Islet of Langerhans (tissue), 1 donor: ENCODE results near the gene ANKRD44.

ENCODE experiments used
- FAIRE-seq: peaks from one replicate; lab custom pipeline; 2011; peaks lifted over from hg19 to GRCh38; lab: Jason Lieb, UNC

The ANKRD44 gene

DNA sequence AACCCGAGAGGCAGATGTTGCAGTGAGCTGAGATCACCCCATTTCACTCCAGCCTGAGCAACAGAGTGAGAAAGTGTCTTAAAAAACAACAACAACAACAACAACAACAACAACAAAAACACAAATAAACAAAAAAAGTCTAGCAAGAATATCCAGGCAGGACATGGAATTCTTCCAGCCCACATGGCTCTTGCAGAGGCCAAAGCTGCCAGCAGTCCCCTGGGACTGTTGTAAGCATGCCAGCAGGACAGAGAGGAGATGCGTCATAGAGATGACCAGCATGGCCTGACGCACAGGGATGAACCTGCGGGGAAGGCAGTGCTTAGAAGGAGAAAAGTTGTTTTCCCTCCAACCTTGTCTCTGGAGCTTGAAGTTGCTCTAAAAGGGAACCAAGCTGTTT, 201.8 kb downstream of the ANKRD44 start:
- no peak for FAIRE-seq

DNA sequence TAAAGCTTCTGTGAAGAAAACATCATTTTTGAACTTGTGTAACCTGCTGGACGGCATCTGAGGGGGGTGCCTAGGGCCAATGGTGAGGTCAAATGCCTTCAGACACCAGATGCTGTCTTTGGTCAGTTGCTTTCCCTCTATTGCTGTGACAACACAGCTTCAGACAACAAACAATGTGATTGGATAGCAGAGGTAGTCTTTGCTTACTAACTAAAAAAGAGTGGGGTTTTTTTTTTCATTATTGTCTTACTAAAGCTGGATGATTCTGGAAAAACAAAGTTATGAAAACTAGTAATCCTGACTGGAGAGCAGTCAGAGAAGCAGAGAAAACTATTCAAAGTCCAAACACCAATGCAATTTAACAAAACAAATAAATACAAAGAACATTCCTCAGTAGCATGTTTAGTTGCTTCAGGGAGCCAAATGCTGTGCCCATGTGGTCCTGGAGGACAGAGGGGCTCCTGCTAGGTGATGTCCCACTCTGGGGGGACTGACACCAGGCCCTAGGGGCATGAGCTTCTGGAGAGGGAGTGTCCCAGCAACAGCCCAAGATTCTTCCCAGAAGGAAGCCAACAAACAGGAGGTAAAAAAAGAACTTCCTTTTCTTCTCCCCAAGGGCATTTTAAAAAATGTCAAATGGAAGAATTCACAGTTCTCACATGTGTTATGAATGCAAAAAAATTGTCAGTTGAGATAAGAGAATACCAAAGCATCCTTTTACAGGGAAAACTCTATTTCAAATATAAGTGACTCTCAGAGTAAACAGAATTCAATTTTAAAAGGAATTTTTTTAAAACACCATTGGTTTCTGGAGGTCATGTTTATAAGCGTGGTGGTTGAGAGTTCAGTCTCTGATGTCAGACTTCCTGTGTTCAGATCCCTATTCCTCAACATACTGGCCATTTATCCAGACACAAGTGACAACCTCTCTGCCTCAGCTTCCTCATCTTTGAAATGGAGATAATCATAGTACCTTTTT, 203.0 kb downstream of the ANKRD44 start:
- no peak for FAIRE-seq

DNA sequence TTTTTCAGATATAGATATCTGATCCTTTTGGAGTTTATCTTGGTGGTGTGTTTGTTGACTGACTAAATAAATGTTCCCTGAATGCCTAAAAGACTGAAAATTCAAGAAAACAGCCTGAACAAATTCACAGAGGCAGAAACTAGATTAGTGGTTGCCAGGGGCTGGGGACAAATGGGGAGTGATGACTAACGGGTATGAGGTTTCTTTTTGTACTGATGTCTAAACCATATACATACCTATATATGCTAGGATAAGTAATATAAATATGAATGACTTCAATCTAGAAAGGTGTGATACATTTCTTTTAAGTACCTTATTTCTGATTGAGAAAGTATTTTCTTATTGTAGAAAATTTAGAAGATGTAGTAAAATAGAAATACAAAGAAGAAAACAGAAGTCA, 207.2 kb downstream of the ANKRD44 start:
- FAIRE-seq: no peak

DNA sequence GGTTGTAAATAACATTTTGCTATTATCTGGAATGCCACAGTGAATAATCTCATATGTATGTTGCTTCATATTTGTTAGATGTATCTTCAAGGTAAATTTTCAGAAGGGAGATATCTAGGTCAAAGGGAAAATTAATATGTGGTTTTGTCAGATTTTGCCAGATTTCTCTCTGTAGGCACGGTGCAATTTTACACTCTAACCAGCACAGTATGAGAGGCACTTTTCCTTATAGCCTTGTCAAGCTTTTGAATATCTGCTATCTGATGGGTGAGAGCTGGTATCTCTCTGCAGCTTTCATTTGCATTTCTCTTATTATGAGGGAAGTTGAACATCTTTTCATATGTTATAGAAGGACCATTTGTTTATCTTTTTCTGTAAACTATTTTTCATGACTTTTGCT, 208.3 kb downstream of the ANKRD44 start:
- no peak for FAIRE-seq

DNA sequence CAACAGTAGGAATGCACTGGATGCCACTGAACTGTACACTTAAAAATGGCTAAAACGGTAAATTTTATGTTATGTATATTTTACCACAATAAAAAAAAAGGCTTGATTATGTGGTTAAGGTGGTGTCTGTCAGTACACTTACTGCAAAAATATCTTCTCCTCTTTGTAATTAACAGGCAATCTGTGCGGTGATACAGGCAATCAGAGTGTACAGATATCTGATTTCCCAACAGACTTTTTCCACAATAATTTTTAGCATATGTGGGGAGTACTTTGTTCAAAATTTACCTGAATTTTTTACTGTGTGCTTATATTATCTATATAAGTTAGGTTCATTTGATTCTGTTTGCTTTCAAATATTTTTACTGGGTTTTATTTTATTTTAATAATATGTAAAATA, 209.1 kb downstream of the ANKRD44 start:
- FAIRE-seq: no peak

DNA sequence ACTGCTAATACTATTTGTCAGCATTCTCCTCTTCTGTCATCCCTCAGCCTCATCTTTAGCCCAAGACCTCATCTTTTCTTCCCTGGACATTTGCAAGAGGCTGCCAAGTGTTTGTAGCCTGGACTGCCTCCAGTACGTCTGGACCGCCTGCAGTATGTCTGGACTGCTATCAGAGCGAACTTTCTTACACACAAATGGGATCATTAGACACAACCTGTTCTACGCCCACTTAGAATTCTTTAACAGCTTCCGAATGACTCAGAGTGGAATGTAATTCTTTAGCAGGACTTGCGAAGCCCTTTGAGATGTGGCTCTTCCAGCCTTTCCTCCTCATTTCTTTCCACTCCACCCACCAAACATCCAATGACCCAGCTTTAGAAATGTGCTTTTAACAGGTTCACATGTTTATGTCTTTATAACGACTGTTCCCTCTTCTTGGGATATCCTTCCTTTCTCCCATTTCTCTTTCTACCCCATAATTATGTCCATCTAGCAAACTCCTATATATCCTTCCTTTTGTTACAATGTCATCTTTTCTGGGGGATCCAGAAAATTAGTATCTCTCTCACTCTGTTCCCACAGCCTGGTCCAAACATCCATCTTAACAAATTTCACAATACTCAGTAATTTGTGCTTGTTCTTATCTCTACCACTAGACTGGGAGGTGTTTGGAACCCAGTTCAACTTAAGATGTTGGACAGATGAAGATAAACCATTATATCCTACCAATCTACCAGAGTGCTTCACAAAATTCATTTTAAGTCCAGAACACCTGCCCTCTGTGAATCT, 212.8 kb downstream of the ANKRD44 start:
- FAIRE-seq: no peak

DNA sequence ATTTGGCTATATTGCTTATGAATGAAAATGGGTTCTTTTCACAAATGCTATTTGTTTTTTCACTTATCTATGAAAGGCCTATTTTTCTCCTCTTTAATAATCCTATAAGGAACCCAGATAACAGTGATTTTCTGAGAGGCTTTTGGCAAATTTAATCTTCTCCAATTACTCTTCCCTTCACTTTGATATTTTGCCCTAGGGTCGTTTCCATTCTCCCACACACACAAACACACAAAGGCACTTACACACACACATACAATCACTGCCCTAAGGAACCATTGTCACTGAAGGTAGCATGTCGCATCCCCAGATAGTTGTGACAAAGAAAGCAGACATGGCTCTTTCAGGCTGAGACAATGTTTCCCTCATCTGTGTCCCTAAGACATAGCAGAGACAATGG, 213.9 kb downstream of the ANKRD44 start:
- FAIRE-seq: no peak

DNA sequence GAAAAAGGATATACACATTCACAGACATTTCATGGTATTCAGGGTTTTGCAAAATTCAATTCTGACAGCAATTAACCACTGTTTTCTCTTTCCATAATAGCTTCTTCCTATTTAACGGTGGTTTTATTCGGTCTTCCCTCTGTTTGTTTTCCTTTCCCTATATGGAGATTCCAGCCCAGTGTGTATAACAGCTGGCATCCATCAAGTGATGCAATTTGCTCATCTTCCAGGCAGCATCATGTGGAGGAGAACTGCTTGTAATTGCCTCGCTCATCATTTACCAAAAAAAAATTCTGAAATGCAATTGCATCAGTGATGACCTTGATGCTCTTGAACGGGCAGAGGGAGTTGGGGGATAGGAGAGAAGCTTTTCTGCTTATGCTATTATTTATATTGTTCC, 218.1 kb downstream of the ANKRD44 start:
- FAIRE-seq: no peak

DNA sequence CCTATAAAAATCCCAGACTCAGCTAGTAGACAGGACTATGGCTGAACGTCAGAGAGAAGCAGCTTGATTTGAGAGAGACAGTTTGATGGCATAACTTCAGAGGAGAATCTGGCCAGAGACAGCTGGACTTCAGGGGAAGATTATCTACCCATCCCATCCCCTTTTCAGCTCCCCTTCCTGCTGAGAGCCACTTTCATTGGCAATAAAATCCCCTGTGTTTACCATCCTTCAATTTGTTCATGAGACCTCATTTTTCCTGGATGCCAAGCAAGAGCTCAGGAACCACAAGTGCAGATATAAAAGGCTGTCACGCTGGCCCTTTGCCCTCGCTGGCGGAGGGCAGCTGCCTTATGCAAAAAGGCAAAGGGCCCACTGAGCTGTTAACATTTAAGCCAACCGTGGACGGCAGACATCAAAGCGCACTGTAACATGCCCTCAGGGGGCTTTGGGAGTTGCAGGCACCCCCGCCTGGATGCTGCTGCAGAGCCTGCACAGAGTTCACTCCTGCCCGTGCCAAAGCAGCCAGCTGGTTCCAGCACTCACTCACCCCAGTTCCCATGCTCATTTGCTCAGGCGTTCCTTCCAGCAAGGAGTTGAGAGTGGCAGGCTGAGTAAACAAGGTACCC, 219.7 kb downstream of the ANKRD44 start:
- FAIRE-seq: no peak

DNA sequence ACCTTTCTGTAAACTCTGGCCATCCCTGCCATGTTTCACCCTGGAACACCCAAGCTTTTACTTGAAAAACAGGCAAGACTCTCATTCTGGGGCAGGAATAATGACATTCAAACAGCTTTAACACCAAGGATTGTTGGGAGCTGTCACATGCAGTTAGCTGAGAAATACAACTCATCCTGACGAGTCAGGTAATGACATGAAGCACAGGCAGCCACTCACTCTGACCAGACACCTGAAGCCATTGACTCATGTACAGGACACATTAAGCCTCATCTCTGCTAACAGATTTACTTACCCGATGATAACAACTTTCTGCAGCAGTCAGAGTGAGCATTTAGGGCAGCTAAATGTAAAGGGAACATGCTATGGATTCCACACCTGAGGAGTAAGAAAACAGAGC, 220.9 kb downstream of the ANKRD44 start:
- no peak for FAIRE-seq

DNA sequence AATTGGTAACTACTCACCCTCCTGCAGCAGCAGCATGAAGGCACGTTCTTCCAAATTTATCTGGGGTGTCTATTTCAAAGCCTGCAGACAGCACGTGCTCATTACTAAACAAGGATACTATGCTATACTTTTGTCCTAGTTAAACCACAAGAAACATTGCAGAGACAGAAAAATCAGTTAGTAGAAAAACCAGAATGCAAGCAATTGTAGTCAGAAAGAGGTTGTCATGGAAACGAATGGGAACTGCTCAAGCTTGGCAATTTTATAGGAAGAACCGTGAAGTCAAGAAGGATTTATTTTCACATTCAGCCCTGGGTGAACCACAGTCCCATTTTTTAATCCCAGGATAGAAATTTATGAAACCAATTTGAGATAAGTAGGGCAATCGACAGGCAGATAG, 221.9 kb downstream of the ANKRD44 start:
- FAIRE-seq: no peak

DNA sequence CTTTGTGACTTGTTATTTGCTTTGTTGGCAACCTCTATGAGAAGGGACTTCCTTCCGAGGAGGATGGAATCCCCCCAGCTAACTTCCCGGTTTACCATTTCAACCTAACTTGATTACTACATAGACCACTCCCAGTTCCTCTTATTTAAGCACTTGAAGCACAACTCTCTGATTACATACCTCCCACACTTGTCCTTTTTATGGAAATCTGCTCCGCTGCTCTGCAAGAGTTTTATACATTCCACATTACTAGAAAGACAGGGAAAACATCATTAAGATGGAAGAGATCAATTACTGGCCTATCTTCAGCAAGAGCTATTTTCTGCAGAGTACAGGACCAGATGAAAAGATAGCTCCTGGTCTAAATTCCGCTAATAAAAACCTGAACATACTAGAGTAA, 224.1 kb downstream of the ANKRD44 start:
- no peak for FAIRE-seq

DNA sequence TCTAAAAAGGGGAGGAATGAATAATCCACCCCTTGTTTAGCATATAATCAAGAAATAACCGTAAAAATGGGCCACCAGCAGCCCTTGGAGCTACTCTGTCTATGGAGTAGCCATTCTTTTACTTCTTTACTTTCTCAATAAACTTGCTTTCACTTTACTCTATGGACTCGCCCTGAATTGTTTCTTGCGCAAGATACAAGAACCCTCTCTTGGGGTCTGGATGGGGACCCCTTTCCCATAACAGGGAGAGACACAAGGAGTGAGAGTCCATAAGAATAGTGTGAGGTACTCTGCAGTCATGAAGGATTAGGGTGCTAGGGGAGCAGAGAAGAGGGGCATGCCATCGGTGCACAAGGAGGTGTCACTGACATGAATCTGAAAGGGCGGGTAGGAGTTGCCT, 224.9 kb downstream of the ANKRD44 start:
- FAIRE-seq: no peak

DNA sequence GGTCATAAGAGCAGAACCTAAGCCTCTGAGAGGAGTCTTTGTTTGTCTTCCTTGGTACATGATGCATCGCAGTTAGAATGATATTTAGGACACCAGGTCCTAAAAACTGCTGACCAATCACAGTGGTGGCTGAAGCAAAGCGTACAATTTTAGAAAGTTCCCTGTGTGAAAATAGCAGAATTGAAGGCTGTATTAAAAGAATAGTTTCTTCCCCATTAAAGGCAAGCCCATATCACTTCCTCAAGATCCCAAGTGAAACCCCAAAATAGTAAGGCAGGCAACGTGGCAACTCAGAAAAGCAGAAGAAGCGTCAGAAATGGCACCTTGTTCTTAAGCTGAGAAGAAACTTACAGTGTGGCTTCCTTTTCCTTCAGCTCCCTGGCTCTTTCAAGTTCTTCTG, 229.3 kb downstream of the ANKRD44 start:
- FAIRE-seq: no peak

DNA sequence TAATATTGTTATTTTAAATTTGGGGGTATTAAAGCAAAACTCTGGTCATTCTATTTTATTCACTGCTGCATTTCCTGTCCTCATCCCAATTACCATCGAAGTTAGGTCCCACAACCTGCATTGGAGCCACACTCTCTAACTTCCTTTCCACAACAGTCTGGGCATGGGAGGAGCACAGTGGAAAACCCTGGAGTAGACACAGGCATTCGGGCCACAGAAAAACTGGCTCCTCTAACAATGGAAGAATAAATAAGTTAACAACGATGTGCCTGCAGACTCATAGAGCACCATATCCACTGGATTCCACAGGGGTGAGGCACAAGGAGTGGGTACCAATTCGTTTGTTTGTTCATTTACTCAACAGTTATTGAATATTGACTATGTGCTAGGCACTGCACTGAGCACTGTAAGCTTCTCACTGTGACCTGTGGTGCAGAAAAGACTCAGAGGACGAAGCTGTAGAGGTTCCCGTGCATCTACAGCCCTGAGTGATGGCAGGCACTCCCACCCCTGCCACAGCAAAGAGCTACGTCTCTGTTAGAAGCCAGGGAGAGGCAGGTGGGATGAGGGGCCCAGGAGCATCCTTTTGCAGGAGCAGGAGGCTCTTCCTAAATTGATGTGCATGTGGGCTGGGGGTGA, 229.9 kb downstream of the ANKRD44 start:
- FAIRE-seq: no peak

DNA sequence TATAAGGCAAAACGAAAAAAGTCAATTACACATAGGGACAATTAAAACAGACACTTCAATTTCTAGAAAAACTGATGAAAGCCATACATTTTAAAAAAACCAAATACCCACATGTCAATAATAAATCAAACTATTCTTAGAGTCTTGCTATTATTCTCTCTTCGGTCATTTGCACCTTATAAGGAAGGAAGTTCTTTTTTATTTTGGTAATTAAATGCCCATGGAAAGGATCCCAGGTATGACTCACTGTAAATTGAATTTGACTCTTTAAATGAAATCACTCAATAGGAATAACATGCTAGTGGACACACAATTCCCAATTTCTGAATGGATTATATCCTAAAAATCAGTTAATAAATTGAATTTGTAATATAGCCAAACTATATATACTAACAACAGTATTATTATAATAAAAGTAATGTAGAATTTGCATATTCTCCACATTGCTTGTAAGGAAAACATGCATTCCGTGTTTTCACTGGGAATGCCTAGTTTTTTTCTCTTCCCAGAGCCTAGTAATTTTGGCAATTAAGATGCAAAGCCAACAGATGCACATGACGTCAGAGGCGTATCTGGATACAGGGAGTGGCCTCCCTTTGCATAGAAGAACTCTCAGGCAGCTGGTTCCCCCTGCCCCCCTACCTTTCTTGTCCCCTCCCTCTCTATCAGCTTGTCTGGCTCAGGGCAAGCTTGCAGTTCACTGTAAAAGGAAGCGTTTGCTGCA, 230.6 kb downstream of the ANKRD44 start:
- peak; percentile 81 for FAIRE-seq

DNA sequence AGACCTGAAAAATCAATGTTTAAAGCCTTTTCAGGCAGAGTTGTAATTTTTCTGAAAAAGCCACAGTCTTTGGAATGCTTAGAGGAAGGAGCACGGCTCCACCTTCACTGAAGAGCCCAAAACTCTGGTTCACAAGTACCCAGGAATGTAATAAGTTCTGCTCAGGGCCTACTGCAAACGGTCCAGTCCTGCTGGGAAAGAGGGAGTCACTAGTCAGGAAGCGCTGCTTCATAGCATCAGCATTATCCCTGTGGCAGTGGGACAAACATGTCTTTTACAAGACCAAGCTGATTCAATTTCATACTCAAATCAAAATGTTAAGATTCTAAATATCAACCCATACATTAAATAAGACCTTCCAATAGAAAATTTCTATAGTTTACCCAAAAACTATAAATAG, 231.2 kb downstream of the ANKRD44 start:
- no peak for FAIRE-seq

DNA sequence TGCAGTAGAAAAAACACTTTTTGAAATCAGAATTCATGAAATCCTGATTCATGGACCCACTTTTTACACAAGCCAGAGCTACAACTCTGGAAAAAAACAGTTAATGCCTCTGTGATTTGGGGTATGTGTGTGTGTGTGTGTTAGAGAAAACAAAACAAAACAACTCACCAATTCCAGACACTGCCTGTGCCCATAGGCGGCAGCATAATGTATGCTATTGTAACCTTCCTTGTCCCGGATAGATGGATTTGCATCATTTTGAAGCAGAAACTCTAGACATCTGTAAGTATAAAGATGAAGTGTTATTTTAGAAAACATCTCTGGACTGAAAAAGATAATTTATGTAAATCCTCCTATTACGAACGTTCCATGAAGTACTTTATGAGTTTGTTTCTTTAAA, 232.0 kb downstream of the ANKRD44 start:
- FAIRE-seq: no peak

DNA sequence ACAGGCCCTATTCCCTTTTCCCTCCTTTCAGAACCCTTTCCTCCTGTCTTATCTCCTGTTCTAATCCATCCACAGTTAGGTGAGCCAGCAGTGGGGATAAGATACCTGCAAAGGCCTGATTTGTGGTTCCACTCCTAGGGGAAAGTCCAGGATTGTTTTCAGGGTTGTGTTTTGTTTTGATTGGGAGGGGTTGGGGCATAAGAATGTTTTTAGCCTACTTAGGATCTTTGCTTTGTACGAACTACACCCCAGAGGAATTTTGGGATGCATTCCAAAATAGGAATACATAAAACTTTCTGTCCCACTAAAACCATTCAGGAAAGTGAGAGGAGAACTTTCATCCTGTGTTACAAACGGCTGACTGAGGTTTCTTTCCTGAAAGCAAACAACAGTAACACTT, 233.2 kb downstream of the ANKRD44 start:
- FAIRE-seq: no peak

DNA sequence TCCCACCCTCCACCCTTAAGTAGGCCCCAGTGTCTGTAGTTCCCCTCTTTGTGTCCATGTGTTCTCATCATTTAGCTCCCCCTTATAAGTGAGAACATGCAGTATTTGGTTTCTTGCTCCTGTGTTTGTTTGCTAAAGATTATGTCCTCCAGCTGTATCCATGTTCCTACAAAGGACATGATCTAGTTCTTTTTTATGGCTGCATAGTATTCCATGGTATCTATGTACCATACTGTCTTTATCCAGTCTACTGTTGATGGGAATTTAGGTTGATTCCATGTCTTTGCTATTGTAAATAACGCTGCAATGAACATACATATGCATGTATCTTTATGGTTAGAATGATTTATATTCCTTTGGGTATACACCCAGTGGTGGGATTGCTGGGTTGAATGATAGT, 233.9 kb downstream of the ANKRD44 start:
- no peak for FAIRE-seq

DNA sequence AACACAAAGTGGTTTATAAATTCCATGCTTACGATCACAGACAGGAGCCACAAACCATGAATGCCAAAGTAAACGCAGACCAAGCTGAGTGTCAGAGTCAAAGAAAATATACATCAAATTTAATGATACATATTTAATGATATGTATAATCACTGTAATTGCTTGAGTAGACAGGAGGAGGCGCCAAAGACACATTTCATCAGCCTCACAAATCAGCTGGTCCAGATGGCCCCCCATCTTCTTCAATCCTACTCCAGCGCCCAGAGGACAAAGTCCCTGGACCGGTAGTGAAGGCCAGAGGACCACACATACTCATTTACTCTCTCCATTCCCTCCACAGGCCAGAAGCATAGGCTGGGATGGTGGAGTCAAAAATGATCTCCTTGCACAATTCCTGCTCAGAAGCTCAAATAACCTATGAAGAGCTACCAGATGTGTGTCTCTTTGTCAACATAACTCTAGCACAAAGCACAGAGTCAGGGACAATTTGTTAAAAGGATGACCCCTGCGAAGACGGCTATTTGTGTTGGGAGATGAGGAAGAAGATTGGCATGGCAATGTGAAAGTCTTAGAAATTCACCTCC, 234.7 kb downstream of the ANKRD44 start:
- FAIRE-seq: no peak
